Activated CD4-positive, alpha-beta T cell treated with anti-CD3 and anti-CD28 coated beads, Interleukin-2, amount 50 U/mL, for 48 hours (primary cell): ENCODE data around the gene ZNF536.
"Not testable (repeated sequence)": the region's sequence is repeated elsewhere in the genome, so short reads cannot be mapped to it uniquely, and the experiment has no call there.

ENCODE experiments used
- DNase-seq, 2 experiments: peaks; one replicate each; pipeline ENCODE4 v3.0.0-alpha.2; 2020

The ZNF536 gene

DNA sequence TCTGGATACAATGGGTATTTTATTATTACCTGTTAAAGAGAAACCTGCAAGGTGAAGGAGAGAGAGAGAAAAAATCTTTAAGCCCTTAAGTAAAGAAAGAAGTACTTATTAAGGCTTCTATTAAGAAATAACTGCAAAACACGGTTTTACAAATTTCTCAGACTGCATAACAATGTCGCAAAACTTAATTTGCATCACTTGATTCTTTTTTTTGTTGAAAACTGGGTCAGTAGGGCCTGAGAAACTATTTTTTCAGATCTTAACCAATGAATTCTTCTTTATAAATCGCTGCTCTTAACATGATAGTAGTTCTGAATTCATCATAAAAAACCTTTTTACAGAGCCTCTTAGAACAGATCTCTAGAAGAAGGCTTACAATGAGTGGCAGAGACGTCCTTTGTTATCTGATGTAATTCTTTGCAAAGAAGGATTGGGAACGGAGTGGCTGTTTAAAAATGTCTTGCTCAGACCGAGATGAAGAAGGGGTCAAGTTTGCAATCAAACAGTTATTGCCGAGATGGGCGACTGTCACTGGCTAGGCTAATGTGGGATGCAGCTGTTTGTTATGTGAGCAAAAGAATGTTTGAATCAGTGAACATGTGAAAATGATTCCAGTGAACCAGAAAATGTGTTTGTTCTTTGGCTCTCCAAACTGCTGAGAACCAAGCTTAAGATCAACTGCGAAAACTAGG is 76.3 kb downstream of the ZNF536 start:
- DNase-seq, result no peak

DNA sequence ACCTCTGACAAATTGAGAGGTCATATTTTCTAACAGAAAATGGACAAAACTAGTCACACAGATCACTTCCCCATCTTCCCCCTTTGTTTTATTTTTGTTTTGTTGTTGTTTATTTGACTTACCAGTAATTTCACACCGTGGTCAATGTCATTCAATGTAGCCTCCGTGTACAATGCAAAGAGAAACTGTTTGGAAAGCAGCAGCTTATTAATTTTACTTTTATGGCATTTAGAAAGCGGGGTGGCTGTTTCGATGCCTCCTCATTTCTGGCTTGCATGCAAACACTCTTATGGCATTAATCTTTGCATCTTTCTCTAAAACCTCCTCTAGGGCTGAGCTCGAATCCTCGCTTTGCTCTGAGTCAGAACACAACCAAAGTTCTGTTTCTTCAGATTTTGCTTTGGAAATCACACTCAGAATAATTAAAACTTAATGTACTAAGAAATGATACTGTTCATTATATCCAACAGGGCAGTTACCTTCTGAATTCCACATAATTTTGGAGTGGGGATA is 77.0 kb downstream of the ZNF536 start:
- no peak for DNase-seq

DNA sequence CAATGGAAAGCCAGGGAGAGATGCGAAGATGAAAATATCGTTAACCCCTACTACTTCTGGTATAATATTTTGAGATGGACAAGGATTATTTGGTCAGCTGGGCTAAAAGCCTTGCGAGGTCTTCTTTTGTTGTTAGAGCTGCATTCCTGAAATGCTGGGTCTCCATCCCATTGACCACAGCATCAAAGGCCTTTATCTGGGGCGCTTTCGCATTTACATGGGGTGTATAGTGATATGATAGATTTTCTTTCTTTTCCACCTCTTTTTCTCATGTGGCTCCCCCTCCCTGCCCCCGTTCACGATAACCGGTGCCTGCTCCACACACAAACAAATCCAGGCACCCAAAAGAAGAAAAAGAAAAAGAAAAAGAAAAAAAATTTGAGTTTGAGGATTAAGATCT is 77.5 kb downstream of the ZNF536 start:
- DNase-seq, result no peak

DNA sequence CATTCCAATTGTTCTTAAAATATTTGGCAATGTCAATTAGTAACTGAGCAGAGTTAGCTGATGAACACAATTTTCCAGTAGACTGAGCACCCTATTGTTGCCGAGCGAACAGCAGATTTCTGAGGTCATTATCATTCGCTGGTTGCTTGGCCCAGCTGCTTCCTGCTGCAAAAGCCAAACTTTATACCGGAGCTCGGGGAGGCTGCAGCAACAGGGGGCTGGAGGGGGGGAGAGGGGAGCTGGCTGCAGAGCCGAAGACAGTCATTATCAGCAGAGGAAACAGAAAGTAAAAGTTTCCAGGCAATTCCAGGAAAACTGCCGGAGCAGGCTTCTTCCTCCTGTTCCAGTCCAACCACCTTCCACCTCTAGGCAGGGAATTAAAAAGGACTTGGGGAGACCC is 77.9 kb downstream of the ZNF536 start:
- DNase-seq, result no peak

DNA sequence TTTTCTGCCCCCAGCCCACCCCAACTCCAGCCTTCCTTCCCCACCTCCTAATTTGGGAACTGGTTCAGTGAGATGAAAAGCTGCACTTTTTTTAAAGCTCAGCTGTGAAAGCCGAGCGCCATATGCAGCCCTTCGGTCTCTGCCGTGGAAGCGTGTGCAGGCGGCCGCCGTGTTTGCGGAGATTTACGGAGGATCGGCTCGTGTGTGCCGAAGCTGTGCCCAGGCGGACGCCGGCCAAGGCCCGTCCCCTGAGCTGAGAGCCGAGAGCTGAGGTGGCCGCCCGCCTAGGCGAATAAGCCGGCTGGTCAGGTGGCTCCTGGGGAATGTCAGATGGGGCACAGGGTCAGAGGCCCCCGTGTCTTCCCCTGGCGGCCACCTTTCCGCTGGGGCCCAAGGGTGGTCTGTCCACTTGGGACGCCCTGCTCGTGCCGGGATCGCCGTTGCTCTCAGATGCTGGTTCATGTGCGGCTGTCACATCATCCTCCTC is 78.7 kb downstream of the ZNF536 start:
- no peak for DNase-seq

DNA sequence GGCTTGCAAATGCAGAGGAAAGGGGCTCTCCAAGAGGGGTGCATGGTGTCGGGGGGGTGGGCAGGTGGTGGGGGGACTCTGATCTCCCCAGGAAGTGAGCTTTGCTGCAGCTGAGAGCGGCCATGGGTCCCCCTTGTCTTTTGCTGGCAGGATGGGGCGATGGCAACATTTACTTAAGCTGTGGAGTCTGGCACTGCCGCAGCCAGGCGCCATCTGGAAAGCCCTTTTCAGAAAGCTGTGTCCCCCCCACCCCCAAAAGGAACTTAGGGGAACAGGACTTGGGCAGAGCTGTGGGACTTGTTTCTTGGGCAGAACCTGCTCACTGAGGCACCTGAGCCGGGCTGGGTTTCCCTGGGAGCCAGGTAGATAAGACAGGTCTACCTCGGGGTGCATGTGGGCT is 80.7 kb downstream of the ZNF536 start:
- DNase-seq, result no peak

DNA sequence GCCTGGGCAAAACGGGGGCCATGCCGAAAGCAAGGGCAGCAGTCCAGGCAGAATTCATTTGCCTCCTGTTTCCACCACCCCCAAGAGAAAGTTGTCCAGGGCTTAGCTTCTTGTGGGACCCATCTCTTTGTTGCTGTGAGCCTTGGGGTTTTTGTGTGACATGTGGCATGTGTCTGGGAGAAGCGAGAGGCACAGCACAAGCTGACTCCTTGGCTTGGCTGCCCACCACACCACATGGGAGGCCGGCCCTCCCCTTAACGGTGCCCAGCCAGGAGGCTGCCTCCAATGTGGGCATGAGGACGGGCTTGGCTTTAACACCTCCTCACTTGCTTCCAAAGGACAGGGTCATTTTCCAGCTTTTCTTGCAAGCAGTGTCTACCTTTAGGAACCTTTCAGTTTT is 81.6 kb downstream of the ZNF536 start:
- DNase-seq, result no peak

DNA sequence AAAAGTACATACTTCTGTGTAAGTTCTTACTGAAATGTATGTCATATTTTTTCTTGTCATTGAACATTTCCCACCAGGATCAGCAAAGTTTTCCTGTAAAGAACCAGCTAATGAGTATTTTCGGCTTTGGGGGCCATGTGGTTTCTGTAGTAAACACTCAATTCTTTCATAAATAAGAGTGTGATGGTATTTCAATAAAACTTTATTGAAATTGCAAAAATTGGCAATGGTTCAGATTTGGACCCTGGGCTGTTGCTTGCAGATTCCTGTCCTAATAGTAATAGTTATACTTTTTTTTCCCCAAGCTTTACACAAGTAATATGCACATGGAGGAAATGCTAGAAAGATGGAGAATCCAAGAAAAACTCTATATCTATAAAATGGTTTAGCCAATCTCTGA is 83.7 kb downstream of the ZNF536 start:
- no peak for DNase-seq

DNA sequence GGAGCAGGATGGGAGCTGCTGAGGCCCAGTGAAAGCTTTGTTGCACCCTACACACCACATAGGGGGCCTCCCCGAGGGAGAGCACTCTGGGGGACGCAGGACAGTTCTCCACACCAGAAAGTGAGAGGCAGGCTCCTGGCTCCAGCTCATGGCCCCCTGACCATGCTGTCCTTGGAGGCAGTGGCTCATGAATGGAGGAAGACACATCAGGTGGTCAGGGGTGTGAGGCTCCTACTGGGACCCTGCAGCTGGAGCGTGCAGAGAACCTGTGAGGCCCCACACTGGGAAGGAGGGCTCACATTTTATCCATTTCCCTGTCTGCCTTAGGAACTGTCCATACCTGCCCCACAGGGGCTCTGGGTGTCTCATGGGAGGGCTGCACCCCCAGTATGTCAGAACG is 85.3 kb downstream of the ZNF536 start:
- DNase-seq, result no peak

DNA sequence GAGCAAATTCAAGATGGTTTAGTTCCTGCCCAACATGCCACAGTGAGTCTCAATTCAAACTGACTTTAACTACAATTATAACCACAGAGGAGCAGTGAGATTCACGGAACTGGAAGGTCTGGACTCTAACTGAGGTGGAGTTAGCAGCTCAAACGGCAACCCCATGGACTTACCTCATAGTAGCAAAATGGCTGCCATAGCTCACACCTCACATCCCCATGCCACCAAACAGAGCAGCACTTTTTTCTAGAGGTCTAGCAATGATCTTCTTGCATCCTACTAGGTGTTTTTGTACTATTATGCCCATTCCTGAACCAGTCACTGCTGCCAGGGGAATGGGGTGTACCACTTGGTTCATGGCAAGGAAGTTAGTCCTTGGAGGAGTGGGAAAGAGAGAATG is 87.7 kb downstream of the ZNF536 start:
- DNase-seq, result no peak

DNA sequence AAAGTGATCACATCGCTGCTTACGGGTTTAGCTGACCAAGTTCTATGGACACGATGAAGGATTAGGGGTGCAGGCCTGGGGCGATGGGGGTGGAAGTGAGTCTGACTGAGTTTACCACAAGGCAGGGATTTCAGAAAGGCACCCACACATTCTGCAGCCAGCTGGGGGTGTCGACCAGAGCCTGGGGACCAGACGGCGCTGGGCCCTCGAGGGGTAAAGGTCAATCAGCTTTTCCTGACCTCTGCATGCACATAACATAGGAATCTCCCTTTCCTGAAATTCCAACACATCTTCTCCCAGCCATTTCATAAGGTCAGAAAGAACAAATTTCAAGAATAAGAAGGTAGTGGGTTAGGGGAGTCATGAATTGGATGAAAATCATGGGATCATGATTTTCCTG is 92.0 kb downstream of the ZNF536 start:
- DNase-seq, result no peak

DNA sequence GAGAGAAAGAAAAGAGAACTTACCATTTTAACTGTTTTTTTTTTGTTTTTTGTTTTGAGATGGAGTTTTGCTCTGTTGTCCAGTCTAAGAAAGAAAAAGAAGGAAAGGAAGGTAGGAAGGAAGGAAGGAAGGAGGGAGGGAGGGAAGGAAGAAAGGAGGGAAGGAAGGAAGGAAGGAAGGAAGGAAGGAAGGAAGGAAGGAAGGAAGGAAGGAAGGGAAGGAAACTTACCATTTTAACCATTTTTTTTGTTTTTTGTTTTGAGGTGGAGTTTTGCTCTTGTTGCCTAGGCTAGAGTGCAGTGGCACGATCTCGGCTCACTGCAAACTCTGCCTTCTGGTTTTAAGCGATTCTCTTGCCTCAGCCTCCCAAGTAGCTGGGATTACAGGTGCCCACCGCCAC is 94.4 kb downstream of the ZNF536 start:
- DNase-seq, result not testable (repeated sequence)

DNA sequence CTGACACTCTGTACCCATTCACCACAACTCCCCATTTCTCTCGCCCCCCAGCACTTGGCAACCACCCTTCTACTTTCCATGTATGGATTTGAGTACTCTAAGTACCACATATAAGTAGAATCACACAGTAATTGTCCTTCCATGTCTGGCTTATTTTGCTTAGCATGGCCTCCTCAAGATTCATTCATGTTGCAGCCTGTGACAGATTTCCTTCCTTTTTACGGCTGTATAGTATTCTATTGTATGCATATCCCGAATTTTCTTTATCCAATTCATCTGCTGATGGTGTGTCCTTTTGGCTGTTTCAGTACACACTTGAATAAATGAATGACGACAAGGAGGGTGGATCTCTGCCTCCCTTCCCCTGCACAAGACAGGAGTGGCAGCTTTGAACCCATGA is 95.1 kb downstream of the ZNF536 start:
- no peak for DNase-seq

DNA sequence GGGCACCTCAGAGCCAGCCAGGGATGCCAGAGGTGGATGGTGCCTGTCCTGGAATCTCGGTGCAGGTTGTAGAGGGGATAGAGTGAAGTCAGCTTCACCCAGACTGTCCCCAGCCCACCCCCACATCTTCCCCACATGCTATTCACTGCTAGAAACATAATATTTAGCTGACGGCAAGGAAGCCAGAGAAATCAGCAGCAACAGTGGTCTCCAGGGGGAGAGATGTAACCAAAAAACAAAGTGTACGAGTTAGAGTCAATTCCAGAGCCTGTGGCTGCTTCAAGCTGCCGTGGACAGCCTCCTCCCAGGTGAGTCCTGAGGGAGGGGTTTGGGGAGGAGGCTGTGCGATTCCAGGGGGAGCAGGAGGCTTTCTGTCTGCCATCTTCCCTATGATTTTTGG is 97.6 kb downstream of the ZNF536 start:
- no peak for DNase-seq

DNA sequence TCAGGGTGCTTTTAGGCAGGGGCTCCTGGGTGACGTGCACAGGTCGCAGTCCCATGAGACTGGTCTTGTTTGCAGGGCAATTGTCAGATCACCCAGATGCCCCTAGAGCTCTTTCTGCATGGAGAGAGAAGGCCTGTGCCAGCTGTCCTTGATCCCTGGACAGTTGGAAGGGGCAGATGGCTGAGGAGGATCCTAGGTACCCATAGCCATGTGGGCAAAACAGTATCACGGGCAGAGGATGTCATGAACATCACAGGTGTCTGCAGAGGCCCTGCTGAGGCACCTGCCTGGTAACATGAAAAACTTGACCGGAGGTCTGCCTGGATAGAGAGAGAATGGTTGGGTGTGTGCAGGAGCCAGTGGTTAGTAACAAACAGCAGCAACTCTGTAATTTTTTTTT is 99.3 kb downstream of the ZNF536 start:
- DNase-seq, result no peak

DNA sequence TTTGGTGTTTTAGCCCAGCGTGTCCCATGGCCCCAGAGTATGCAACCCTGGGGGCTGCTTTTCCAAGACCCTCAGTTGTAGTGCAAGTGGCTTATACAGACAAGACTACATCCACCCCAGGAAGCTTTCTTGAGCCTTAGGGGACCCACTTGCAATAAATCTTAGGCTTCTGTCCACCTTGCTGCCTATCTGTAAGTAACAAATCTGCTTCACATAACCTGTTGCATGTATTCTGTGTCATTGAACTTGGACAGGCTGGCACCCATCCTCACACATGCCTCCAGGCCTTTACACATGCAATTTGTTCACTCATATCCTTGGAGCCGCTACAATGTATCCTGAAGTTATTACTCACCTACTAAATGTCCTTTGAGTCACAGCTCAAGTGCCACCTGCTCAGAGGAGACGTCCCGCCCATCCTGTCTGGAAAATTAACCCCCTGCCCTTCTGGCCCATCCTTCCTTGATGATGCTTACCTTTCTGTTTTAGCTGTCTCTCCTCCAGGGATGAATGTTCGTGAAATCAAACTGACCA is 101.2 kb downstream of the ZNF536 start:
- no peak for DNase-seq

DNA sequence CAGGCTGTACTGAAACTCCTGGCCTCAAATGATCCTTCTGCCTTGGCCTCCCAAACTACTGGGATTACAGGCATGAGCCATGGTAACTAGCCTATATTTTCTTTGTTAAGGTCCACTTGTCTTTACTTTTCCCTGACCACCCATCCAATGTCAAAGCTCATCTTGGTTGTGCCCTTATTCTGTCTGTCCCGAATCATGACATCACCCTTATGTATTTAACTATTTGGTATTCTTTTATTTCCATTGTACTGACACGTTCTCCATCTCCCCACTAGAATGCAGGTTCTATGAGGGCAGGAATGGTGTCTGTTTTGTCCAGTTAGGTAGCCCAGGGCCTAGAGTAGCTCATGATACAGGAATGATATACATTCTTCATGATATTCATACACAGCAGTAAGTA is 104.8 kb downstream of the ZNF536 start:
- DNase-seq, result no peak

DNA sequence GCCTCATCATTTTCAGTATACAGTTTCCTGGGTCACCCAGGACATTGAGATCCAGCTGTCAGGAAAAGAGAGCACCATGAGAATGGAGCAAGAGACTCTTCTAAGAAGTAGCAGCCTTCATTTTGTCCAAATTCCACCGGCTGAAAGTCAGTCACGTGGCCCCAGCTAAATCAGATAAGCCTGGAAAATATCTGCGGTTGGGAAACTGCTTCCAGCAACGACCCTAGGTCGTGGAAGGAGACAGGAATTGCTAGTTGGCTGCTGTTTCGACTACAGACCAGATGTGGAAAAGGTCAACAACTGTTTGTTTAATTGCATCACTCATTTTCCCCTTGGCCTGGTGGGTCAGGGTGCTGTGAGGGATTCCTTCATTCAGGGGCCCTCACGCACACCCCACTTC is 107.0 kb downstream of the ZNF536 start:
- DNase-seq, result no peak

DNA sequence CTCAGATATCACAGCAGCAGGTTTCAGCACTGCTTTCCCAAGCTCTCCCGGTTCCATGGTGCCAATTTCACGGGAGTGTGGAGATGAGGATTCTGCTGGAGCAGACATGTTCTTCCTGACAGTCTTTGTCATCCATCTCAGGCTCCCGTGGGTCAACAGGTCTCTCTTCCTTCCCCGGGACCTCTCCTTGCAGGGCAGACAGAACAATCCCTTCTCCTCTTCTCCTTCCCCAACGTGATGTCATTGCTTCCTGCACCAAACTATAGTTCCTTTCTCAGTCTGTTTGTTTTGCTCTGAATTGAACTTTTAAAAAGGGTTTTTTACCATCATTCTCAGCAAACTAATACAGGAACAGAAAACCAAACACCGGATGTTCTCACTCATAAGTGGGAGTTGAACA is 107.9 kb downstream of the ZNF536 start:
- DNase-seq, result no peak

DNA sequence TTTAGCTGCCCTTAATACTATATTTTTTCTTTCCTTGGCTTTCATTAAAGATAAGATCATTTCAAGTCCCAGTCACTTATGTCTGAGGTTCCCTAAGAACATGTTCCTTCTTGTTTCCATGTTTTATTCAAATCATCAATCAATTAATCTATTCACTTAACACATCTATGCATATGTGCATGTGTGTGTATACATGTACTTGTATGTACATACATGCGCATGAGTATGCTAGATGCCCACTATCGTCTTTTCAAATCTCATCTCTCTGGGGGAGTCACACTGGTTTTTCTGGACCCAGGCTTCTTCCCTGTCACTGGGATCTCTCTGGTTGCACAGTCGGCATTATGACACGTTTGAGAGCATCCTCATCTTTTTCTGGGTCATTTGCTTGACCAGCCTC is 108.9 kb downstream of the ZNF536 start:
- DNase-seq, result no peak

DNA sequence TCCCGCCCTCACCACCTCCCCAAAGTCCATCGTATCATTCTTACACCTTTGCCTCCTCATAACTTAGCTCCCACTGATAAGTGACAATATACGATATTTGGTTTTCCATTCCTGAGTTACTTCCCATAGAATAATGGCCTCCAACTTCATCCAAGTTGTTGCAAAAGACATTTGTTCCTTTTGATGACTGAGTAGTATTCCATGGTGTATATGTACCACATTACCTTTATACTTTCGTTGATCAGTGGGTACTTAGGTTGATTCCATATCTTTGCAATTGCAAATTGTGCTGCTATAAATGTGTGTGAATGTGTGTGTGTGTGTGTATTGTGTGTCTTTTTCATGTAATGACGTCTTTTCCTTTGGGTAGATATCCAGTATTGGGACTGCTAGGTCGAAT is 109.6 kb downstream of the ZNF536 start:
- no peak for DNase-seq

DNA sequence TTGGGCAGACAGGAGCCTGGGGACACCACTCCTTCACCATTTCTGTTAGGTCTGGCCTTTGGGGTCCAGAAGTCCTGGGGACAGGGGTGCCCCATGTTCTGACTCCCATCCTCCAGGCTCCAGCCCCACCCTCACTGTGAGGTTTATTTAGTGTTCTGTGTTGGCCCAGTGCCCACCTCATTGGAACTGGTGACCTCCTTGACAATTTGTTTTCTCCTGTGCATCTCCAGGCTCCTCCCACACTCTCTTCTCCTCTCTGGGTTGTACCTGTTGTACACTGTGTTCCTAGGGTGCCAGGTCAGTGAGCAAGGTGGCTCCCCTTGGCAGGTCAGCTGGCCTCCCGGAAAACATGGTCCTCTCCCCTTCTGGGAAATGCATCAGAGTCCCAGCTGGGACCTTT is 110.8 kb downstream of the ZNF536 start:
- no peak for DNase-seq

DNA sequence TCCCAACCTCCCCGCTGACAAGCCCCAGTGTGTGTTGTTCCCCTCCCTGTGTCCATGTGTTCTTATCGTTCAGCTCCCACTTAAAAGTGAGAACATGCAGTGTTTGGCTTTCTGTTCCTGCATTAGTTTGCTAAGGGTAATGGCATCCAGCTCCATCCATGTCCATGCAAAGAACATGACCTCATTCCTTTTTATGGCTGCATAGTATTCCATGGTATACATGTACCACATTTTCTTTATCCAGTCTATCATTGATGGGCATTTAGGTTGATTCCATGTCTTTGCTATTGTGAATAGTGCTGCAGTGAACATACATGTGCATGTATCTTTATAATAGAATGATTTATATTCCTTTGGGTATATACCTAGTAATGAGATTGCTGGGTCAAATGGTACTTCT is 114.1 kb downstream of the ZNF536 start:
- DNase-seq, result not testable (repeated sequence)

DNA sequence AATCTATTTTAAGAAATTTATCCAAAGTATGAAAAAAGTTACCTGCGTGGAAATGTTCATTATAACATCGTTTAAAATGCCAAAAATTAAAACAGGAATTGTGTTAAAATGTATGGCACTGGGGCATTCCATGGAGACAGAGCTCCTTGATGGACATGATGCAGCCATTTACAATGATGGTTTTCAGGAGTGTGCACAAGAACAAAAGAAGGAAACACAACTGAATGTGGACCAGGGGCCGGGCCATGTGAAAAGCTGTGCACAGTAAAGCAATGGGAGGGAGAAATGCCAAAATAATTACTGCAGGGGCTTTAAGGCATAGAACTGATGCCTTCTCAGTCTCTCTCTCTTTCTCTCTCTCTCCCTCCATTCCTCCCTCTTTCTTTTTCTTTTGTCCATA is 115.0 kb downstream of the ZNF536 start:
- DNase-seq, result no peak

DNA sequence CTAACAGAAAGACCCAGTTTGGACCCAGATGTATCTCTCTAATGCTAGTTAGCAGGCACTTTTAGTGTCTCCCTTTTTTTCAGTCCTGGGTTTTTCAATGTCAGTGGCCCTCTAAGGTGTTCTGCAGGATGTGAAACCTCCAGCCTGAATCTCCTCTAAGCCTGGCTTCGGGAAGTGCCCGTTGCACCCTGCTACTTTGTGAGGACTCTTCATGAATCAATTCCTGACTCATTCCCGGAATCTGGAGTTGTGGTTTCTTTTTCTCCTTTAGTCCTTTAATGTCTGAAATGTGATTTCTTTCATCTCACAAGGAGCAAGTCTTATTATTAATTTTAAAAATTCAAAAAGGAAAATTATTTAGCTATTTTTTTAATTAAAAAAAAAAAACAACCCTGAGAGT is 116.0 kb downstream of the ZNF536 start:
- no peak for DNase-seq
